Measurements from ENCODE around the gene JOSD1. TPM values are rescaled to one million over a fixed set of nuclear protein-coding genes. Genes with fewer than 3 reads are reported as not detected.

The JOSD1 gene
- total and polyA plus RNA-seq, 2 experiments from 2014 or later: 18.6 to 104 TPM

GRCh38 chr22:38715176-38715764 is 14.5 kb upstream of the JOSD1 start:
- Histone ChIP-seq H3K4me2 (no peak overlapping the region), H4K20me1 (ENCODE audit: insufficient read depth, poor library complexity, severe bottlenecking) (peaks cover 60% of the 10 kb centered on the region), H3K9me3 (ENCODE audit: low read depth) (no peaks in the 10 kb centered on the region), H3K4me3 (no peak overlapping the region), H3K27me3 (no peaks in the 10 kb centered on the region), H3K79me2 (peaks cover 65% of the 10 kb centered on the region), H2AFZ (no peak overlapping the region), H3K9me2 (replicated peaks; ENCODE audit: insufficient read depth) (no peaks in the 10 kb centered on the region), H3K36me3 (replicated peaks; ENCODE audit: insufficient read depth, low read depth) (no peaks in the 10 kb centered on the region), H3K27ac (no peak overlapping the region), H3K4me1 (ENCODE audit: insufficient read depth) (peaks cover 4% of the 10 kb centered on the region)
- WGBS (ENCODE audit: low lambda C conversion rate, missing lambda C conversion rate): 93% methylated on average over 9 of the region's 9 CpGs
- DNase-seq (ENCODE audit: low spot score): no peak
- no peak for TF ChIP-seq CTCF (IDR thresholded peaks at IDR 0.05; ENCODE audit: poor library complexity)
- no peak for TF ChIP-seq EZH2 (IDR thresholded peaks at IDR 0.05; ENCODE audit: borderline replicate concordance)
- no peak for TF ChIP-seq EZH2phosphoT487 (IDR thresholded peaks at IDR 0.05; ENCODE audit: low read depth, severe bottlenecking, unreplicated experiment)

GRCh38 chr22:38713921-38714320 is 13.2 kb upstream of the JOSD1 start:
- Histone ChIP-seq H3K36me3 (replicated peaks; ENCODE audit: insufficient read depth, low read depth) (no peaks in the 10 kb centered on the region), H3K9me2 (replicated peaks; ENCODE audit: insufficient read depth) (no peaks in the 10 kb centered on the region), H3K4me2 (no peak overlapping the region), H3K27ac (no peak overlapping the region), H3K9me3 (ENCODE audit: low read depth) (no peaks in the 10 kb centered on the region), H2AFZ (no peak overlapping the region), H3K4me1 (ENCODE audit: insufficient read depth) (peaks cover 4% of the 10 kb centered on the region), H3K79me2 (peaks cover 70% of the 10 kb centered on the region), H3K27me3 (no peaks in the 10 kb centered on the region), H4K20me1 (ENCODE audit: insufficient read depth, poor library complexity, severe bottlenecking) (peaks cover 65% of the 10 kb centered on the region), H3K4me3 (no peak overlapping the region)
- DNase-seq (ENCODE audit: low spot score): no peak
- 90% methylated on average over 8 of the region's 8 CpGs for whole genome bisulfite sequencing (ENCODE audit: low lambda C conversion rate, missing lambda C conversion rate)
- no peak for TF ChIP-seq CTCF (IDR thresholded peaks at IDR 0.05; ENCODE audit: poor library complexity)
- no peak for TF ChIP-seq EZH2phosphoT487 (IDR thresholded peaks at IDR 0.05; ENCODE audit: low read depth, severe bottlenecking, unreplicated experiment)
- no peak for TF ChIP-seq EZH2 (IDR thresholded peaks at IDR 0.05; ENCODE audit: borderline replicate concordance)

- H3K9me3 ChIP-seq (ENCODE audit: low read depth): no peaks in the 10 kb centered on the region
- no peaks in the 10 kb centered on the region for H3K27me3 ChIP-seq
- no peak overlapping the region for H3K4me2 ChIP-seq
- peaks cover 83% of the 10 kb centered on the region for H3K79me2 ChIP-seq
- WGBS (ENCODE audit: low lambda C conversion rate, missing lambda C conversion rate): 77% methylated on average over 11 of the region's 11 CpGs
- TF ChIP-seq CTCF (IDR thresholded peaks at IDR 0.05; ENCODE audit: poor library complexity) (no peak), EZH2phosphoT487 (IDR thresholded peaks at IDR 0.05; ENCODE audit: low read depth, severe bottlenecking, unreplicated experiment) (no peak), EZH2 (IDR thresholded peaks at IDR 0.05; ENCODE audit: borderline replicate concordance) (no peak)
- H3K36me3 ChIP-seq (replicated peaks; ENCODE audit: insufficient read depth, low read depth): no peaks in the 10 kb centered on the region
- H3K27ac ChIP-seq: no peak overlapping the region
- H3K4me1 ChIP-seq (ENCODE audit: insufficient read depth): peaks cover 6% of the 10 kb centered on the region
- no peak for DNase-seq (ENCODE audit: low spot score)
- H4K20me1 ChIP-seq (ENCODE audit: insufficient read depth, poor library complexity, severe bottlenecking): peaks cover 78% of the 10 kb centered on the region
- no peaks in the 10 kb centered on the region for H3K9me2 ChIP-seq (replicated peaks; ENCODE audit: insufficient read depth)
- no peak overlapping the region for H3K4me3 ChIP-seq
- no peak overlapping the region for H2AFZ ChIP-seq
These were observed 11.9 kb upstream of the JOSD1 start for GRCh38 chr22:38712486-38713207.
